Ishikawa (cell line): ENCODE results near the gene PRKN.

Experiments
- CEBPB ChIP-seq: IDR thresholded peaks from 2 replicates; pipeline ENCODE4 v1.6.1; 2012
- CREB1 ChIP-seq: IDR thresholded peaks from 2 replicates; pipeline ENCODE4 v1.6.1; 2012; ENCODE audit warnings: low read depth
- EGR1 ChIP-seq: IDR thresholded peaks from 2 replicates; pipeline ENCODE4 v1.6.1; 2012
- EP300 ChIP-seq: IDR thresholded peaks from 2 replicates; pipeline ENCODE4 v1.6.1; 2012; ENCODE audit warnings: borderline replicate concordance
- FOXM1 ChIP-seq: IDR thresholded peaks from 2 replicates; pipeline ENCODE4 v1.6.1; 2012; ENCODE audit warnings: low read depth, borderline replicate concordance
- MAX ChIP-seq: IDR thresholded peaks from 2 replicates; pipeline ENCODE4 v1.6.1; 2012
- NFIC ChIP-seq: IDR thresholded peaks from 2 replicates; pipeline ENCODE4 v1.6.1; 2012
- RAD21 ChIP-seq: IDR thresholded peaks from 2 replicates; pipeline ENCODE4 v1.6.1; 2012; ENCODE audit warnings: low read depth
- TAF1 ChIP-seq: IDR thresholded peaks from 2 replicates; pipeline ENCODE4 v1.6.1; 2012; ENCODE audit warnings: low read depth, mild to moderate bottlenecking
- TCF12 ChIP-seq: IDR thresholded peaks from 2 replicates; pipeline ENCODE4 v1.6.1; 2012; ENCODE audit warnings: low read depth
- TEAD4 ChIP-seq: IDR thresholded peaks from 2 replicates; pipeline ENCODE4 v1.6.1; 2012
- YY1 ChIP-seq: IDR thresholded peaks from 2 replicates; pipeline ENCODE4 v1.6.1; 2012; ENCODE audit warnings: low read depth
- ZBTB7A ChIP-seq: IDR thresholded peaks from 2 replicates; pipeline ENCODE4 v1.6.1; 2012; ENCODE audit warnings: low read depth
- TF ChIP-seq, protein P1 (sequence below): IDR thresholded peaks from 2 replicates; pipeline ENCODE4 v1.6.1; 2012
- TF ChIP-seq, protein P2 (sequence below): IDR thresholded peaks from 2 replicates; pipeline ENCODE4 v1.6.1; 2012; ENCODE audit warnings: low read depth, mild to moderate bottlenecking

The PRKN gene

GRCh38 chr6:162539321-162539720 is 188.2 kb downstream of the PRKN start:
- TF ChIP-seq, protein P1, sequence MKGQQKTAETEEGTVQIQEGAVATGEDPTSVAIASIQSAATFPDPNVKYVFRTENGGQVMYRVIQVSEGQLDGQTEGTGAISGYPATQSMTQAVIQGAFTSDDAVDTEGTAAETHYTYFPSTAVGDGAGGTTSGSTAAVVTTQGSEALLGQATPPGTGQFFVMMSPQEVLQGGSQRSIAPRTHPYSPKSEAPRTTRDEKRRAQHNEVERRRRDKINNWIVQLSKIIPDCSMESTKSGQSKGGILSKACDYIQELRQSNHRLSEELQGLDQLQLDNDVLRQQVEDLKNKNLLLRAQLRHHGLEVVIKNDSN, result no peak
- TF ChIP-seq ZBTB7A (no peak), EP300 (no peak), TEAD4 (no peak), FOXM1 (no peak), NFIC (no peak)
- TF ChIP-seq, protein P2, sequence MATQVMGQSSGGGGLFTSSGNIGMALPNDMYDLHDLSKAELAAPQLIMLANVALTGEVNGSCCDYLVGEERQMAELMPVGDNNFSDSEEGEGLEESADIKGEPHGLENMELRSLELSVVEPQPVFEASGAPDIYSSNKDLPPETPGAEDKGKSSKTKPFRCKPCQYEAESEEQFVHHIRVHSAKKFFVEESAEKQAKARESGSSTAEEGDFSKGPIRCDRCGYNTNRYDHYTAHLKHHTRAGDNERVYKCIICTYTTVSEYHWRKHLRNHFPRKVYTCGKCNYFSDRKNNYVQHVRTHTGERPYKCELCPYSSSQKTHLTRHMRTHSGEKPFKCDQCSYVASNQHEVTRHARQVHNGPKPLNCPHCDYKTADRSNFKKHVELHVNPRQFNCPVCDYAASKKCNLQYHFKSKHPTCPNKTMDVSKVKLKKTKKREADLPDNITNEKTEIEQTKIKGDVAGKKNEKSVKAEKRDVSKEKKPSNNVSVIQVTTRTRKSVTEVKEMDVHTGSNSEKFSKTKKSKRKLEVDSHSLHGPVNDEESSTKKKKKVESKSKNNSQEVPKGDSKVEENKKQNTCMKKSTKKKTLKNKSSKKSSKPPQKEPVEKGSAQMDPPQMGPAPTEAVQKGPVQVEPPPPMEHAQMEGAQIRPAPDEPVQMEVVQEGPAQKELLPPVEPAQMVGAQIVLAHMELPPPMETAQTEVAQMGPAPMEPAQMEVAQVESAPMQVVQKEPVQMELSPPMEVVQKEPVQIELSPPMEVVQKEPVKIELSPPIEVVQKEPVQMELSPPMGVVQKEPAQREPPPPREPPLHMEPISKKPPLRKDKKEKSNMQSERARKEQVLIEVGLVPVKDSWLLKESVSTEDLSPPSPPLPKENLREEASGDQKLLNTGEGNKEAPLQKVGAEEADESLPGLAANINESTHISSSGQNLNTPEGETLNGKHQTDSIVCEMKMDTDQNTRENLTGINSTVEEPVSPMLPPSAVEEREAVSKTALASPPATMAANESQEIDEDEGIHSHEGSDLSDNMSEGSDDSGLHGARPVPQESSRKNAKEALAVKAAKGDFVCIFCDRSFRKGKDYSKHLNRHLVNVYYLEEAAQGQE, result no peak

DNA sequence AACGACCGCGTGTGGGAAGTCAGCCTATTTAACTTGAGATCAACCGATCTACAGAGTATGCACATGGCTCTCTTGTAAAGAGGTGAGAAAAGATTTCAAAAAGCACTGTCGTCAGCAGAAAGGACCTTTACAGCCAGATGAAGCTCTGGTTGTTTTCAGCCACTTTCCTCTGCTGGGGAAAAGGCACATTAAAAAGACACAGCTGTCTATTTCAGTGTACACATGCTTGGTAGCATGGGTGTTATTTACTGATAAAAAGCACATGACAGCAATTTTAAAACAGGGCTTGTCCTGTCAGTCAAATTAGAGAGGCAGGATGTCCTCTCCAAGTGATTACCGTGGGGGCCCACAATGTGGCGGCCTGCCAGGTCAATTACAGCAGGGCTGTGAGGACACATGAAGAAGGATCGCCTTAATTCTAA is 188.9 kb downstream of the PRKN start:
- no peak for TF ChIP-seq EP300
- TF ChIP-seq CREB1, result no peak
- TF ChIP-seq, protein P1, result no peak
- TF ChIP-seq FOXM1, result no peak

GRCh38 chr6:162533009-162533400 is 194.6 kb downstream of the PRKN start:
- TF ChIP-seq CREB1 (no peak), EP300 (no peak), FOXM1 (no peak), MAX (no peak), TAF1 (no peak), TEAD4 (no peak), NFIC (no peak), TCF12 (no peak), ZBTB7A (no peak), CEBPB (no peak), RAD21 (no peak), EGR1 (no peak), YY1 (no peak)
- TF ChIP-seq, protein P1, result no peak
- TF ChIP-seq, protein P2, result no peak

DNA sequence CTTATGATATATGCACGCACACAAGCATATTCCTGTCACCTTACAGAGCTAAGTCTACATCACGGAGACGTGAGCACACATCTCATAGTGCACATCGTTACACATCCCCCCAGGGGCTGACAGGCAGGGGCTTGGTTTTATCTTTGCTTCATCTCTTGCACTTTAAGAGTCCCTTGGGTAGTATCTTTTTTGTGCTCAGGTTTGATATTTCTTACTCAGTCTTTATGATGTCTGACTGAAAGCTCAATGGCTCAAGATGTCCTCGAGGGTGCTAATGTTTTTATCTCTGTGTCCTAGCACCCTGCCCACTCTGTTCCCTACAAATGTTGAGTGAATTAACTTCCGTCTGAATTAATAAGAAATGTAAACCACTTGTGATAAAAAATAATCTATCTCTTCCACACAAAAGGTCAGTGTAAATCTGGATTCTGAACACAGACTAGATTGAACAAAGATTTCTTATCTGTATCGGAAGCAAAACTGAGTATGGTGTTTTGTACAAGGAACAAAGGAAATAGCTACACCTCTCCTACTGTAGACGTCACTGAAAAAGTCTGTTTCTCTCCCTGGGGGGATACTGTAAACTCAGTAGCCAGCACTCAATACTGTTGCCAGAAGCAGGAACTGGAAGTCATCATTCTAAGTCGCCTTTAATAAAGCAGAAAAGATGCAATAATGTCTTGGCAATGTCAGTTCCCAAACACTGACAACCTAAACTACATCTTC is 195.1 kb downstream of the PRKN start:
- TF ChIP-seq RAD21, result no peak

GRCh38 chr6:162528538-162528937 is 199.0 kb downstream of the PRKN start:
- TF ChIP-seq YY1 (no peak), CEBPB (no peak), FOXM1 (no peak), CREB1 (no peak), EGR1 (no peak), NFIC (no peak)
- TF ChIP-seq, protein P2, result no peak
